Measurements from ENCODE around the gene CD3E. TPM values are rescaled to one million over a fixed set of nuclear protein-coding genes. Genes with fewer than 3 reads are reported as not detected.

CD3E gene
- total RNA-seq, 1 experiment from 2014 or later = not detected

DNA sequence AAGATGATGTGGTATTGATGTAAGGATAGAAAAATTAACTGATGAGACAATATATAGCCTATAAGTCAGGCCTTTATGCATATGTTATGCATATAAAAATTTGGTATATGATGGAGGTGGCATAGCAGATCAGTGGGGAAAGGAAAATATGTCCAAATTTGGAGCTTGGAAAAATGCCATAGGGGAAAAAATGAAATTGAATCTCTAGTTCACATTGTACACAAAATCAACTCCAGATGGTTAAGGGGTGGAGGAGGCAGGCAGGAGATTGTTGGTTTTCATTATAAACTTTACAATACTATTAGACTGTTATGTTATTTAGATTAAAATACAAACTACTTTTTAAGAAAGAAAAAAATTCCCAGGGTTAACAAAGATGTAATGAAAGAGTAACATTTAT is 15.1 kb upstream of the CD3E start:
- Mint-ChIP-seq H3K4me3 (ENCODE audit: low read depth, unreplicated experiment) (no peak overlapping the region), H3K27me3 (ENCODE audit: unreplicated experiment) (no peaks in the 10 kb centered on the region), H3K4me1 (ENCODE audit: low read depth, unreplicated experiment) (peaks cover 27% of the 10 kb centered on the region), H3K36me3 (ENCODE audit: insufficient read depth, unreplicated experiment) (no peaks in the 10 kb centered on the region), H3K27ac (ENCODE audit: unreplicated experiment) (no peak overlapping the region), H3K9me3 (ENCODE audit: low read depth, unreplicated experiment) (no peaks in the 10 kb centered on the region)
- no TSS peak for BruUV-seq (replicated peaks)
- intact Hi-C loops (cut with micrococcal nuclease; ENCODE audit: unreplicated experiment) = no loop called here
- no peak for TF ChIP-seq CTCF (IDR thresholded peaks at IDR 0.05; ENCODE audit: unreplicated experiment)
- no peak for DNase-seq
- CTCF ChIA-PET = interaction anchor here (1.9 kb wide), 1 partner anchor 91 kb away, joined by 6 read pairs; no protein-coding TSS in a partner anchor

GRCh38 chr11:118290923-118291322 is 13.6 kb upstream of the CD3E start:
- no TSS peak for BruUV-seq (replicated peaks)
- peak overlapping the region; percentile 44 for H3K4me3 Mint-ChIP-seq (ENCODE audit: low read depth, unreplicated experiment)
- H3K27ac Mint-ChIP-seq (ENCODE audit: unreplicated experiment) = no peak overlapping the region
- DNase-seq = peak; percentile 50
- TF ChIP-seq CTCF (IDR thresholded peaks at IDR 0.05; ENCODE audit: unreplicated experiment) = peak; percentile 12
- H3K27me3 Mint-ChIP-seq (ENCODE audit: unreplicated experiment) = no peaks in the 10 kb centered on the region
- peaks cover 34% of the 10 kb centered on the region for H3K4me1 Mint-ChIP-seq (ENCODE audit: low read depth, unreplicated experiment)
- no peaks in the 10 kb centered on the region for H3K9me3 Mint-ChIP-seq (ENCODE audit: low read depth, unreplicated experiment)
- intact Hi-C loops (cut with micrococcal nuclease; ENCODE audit: unreplicated experiment) = loop anchor here (1.0 to 10.0 kb wide), 4 partner anchors 26 to 194 kb away; partner anchors contain the start of gene MPZL2
- CTCF ChIA-PET = interaction anchor here (0.9 to 2.1 kb wide), 4 partner anchors 27 to 96 kb away, joined by 3 to 20 read pairs (median 3); partner anchors contain the start of genes MPZL2 and MPZL3
- H3K36me3 Mint-ChIP-seq (ENCODE audit: insufficient read depth, unreplicated experiment) = no peaks in the 10 kb centered on the region

- Mint-ChIP-seq H3K27ac (ENCODE audit: unreplicated experiment) (peak overlapping the region; percentile 30), H3K36me3 (ENCODE audit: insufficient read depth, unreplicated experiment) (no peaks in the 10 kb centered on the region), H3K27me3 (ENCODE audit: unreplicated experiment) (no peaks in the 10 kb centered on the region), H3K4me3 (ENCODE audit: low read depth, unreplicated experiment) (peak overlapping the region; percentile 44), H3K9me3 (ENCODE audit: low read depth, unreplicated experiment) (no peaks in the 10 kb centered on the region), H3K4me1 (ENCODE audit: low read depth, unreplicated experiment) (peaks cover 38% of the 10 kb centered on the region)
- intact Hi-C loops (cut with micrococcal nuclease; ENCODE audit: unreplicated experiment) = loop anchor here (1.0 to 10.0 kb wide), 4 partner anchors 27 to 193 kb away; partner anchors contain the start of gene MPZL2
- CTCF ChIA-PET = interaction anchor here (0.9 to 2.1 kb wide), 4 partner anchors 28 to 96 kb away, joined by 3 to 20 read pairs (median 3); partner anchors contain the start of genes MPZL2 and MPZL3
- no peak for TF ChIP-seq CTCF (IDR thresholded peaks at IDR 0.05; ENCODE audit: unreplicated experiment)
- no peak for DNase-seq
- no TSS peak for BruUV-seq (replicated peaks)
Observed at GRCh38 chr11:118291477-118292135, 12.9 kb upstream of the CD3E start.

- DNase-seq = no peak
- Mint-ChIP-seq H3K27ac (ENCODE audit: unreplicated experiment) (no peak overlapping the region), H3K9me3 (ENCODE audit: low read depth, unreplicated experiment) (no peaks in the 10 kb centered on the region), H3K4me1 (ENCODE audit: low read depth, unreplicated experiment) (peaks cover 38% of the 10 kb centered on the region), H3K4me3 (ENCODE audit: low read depth, unreplicated experiment) (no peak overlapping the region), H3K36me3 (ENCODE audit: insufficient read depth, unreplicated experiment) (no peaks in the 10 kb centered on the region), H3K27me3 (ENCODE audit: unreplicated experiment) (no peaks in the 10 kb centered on the region)
- BruUV-seq (replicated peaks) = no TSS peak
- intact Hi-C loops (cut with micrococcal nuclease; ENCODE audit: unreplicated experiment) = loop anchor here (10.0 kb wide), 1 partner anchor 191 kb away; no protein-coding TSS in a partner anchor
- TF ChIP-seq CTCF (IDR thresholded peaks at IDR 0.05; ENCODE audit: unreplicated experiment) = no peak
- CTCF ChIA-PET = interaction anchor here (0.6 kb wide), 1 partner anchor 96 kb away, joined by 5 read pairs; no protein-coding TSS in a partner anchor
Observed at GRCh38 chr11:118294053-118294452, 10.5 kb upstream of the CD3E start.

All from Calu3 (cell line).